ENCODE results near the gene RFPL3.

The RFPL3 gene

DNA sequence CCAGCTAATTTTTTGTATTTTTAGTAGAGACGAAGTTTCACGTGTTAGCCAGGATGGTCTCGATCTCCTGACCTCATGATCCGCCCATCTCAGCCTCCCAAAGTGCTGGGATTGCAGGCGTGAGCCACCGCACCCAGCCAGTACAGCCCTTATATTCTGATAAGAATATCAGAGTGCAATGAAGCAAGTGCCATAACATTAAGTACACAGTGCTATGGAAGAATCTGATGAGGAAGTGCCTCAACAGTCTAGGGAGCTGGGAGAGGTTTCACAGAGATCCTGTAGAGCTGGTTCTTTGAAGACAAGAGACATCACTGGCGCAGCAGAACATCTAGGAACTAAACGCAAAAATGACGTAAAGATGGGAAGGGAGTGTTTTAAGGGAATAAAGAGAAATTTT is 52.3 kb downstream of the RFPL3 start:
- peaks cover 22% of the 10 kb centered on the region for H3K4me1 ChIP-seq (ENCODE audit: insufficient read depth, low read length, poor library complexity, severe bottlenecking)
- no peak overlapping the region for H2AFZ ChIP-seq (ENCODE audit: low read length)
- H3F3A ChIP-seq (ENCODE audit: low read depth), result no peaks in the 10 kb centered on the region
- H4K20me1 ChIP-seq (ENCODE audit: insufficient read depth, low read length, poor library complexity, severe bottlenecking), result peaks cover 27% of the 10 kb centered on the region
- peak overlapping the region; percentile 91 for H3K4me3 ChIP-seq (ENCODE audit: low read length, poor library complexity, severe bottlenecking)
- H3K27me3 ChIP-seq (ENCODE audit: insufficient read depth, low read length, poor library complexity, severe bottlenecking), result no peaks in the 10 kb centered on the region
- H3K9me2 ChIP-seq (replicated peaks; ENCODE audit: low read depth, low read length), result no peaks in the 10 kb centered on the region
- H3K9ac ChIP-seq (ENCODE audit: low read depth, low read length, poor library complexity, severe bottlenecking), result peak overlapping the region; percentile 95
- peaks cover 46% of the 10 kb centered on the region for H3K79me2 ChIP-seq (ENCODE audit: insufficient read depth, low read length)
- no peaks in the 10 kb centered on the region for H3K9me3 ChIP-seq (ENCODE audit: insufficient read depth, low read depth, low read length)
- peaks cover 36% of the 10 kb centered on the region; the same call in 1 of the 2 replicates for H3K36me3 ChIP-seq (ENCODE audit: insufficient read depth, low read length)
- H3K4me2 ChIP-seq (ENCODE audit: low read depth, low read length, poor library complexity, severe bottlenecking), result peak overlapping the region; percentile 83
- no peak for TF ChIP-seq EZH2phosphoT487 (IDR thresholded peaks at IDR 0.05; ENCODE audit: borderline replicate concordance)
- TF ChIP-seq, protein P1, sequence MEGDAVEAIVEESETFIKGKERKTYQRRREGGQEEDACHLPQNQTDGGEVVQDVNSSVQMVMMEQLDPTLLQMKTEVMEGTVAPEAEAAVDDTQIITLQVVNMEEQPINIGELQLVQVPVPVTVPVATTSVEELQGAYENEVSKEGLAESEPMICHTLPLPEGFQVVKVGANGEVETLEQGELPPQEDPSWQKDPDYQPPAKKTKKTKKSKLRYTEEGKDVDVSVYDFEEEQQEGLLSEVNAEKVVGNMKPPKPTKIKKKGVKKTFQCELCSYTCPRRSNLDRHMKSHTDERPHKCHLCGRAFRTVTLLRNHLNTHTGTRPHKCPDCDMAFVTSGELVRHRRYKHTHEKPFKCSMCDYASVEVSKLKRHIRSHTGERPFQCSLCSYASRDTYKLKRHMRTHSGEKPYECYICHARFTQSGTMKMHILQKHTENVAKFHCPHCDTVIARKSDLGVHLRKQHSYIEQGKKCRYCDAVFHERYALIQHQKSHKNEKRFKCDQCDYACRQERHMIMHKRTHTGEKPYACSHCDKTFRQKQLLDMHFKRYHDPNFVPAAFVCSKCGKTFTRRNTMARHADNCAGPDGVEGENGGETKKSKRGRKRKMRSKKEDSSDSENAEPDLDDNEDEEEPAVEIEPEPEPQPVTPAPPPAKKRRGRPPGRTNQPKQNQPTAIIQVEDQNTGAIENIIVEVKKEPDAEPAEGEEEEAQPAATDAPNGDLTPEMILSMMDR (conservative IDR thresholded peaks at IDR 0.05; ENCODE audit: low read length), result no peak

DNA sequence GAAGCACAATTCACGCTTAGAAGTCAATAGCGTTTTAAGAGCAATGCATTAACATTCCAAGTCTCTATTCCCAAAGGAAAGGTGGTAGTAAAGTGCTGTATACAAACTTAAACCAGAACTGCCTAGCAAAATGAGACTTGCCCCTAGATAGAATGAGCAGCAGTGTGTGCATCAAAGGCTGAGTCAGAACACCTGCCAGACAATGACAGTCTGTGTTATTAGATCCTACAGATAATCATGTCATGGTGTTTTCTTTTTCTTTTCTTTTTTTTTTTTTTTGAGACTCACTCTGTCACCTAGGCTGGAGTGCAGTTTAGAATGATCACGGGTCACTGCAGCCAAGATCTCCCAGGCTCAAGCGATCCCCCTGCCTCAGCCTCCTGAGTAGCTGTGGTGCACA is 52.8 kb downstream of the RFPL3 start:
- peaks cover 27% of the 10 kb centered on the region for H4K20me1 ChIP-seq (ENCODE audit: insufficient read depth, low read length, poor library complexity, severe bottlenecking)
- H2AFZ ChIP-seq (ENCODE audit: low read length), result no peak overlapping the region
- H3K4me1 ChIP-seq (ENCODE audit: insufficient read depth, low read length, poor library complexity, severe bottlenecking), result peaks cover 22% of the 10 kb centered on the region
- H3K79me2 ChIP-seq (ENCODE audit: insufficient read depth, low read length), result peaks cover 46% of the 10 kb centered on the region
- H3K9ac ChIP-seq (ENCODE audit: low read depth, low read length, poor library complexity, severe bottlenecking), result peak overlapping the region; percentile 95
- peak overlapping the region; percentile 91 for H3K4me3 ChIP-seq (ENCODE audit: low read length, poor library complexity, severe bottlenecking)
- no peaks in the 10 kb centered on the region for H3K9me3 ChIP-seq (ENCODE audit: insufficient read depth, low read depth, low read length)
- TF ChIP-seq EZH2phosphoT487 (IDR thresholded peaks at IDR 0.05; ENCODE audit: borderline replicate concordance), result no peak
- TF ChIP-seq, protein P1 (conservative IDR thresholded peaks at IDR 0.05; ENCODE audit: low read length), result no peak
- no peaks in the 10 kb centered on the region for H3K9me2 ChIP-seq (replicated peaks; ENCODE audit: low read depth, low read length)
- H3F3A ChIP-seq (ENCODE audit: low read depth), result no peaks in the 10 kb centered on the region
- peak overlapping the region; percentile 83 for H3K4me2 ChIP-seq (ENCODE audit: low read depth, low read length, poor library complexity, severe bottlenecking)
- no peaks in the 10 kb centered on the region for H3K27me3 ChIP-seq (ENCODE audit: insufficient read depth, low read length, poor library complexity, severe bottlenecking)
- H3K36me3 ChIP-seq (ENCODE audit: insufficient read depth, low read length), result peaks cover 32% of the 10 kb centered on the region; the same call in 1 of the 2 replicates
